ENCODE results near the gene WASL. TPM values are rescaled to one million over a fixed set of nuclear protein-coding genes. Genes with fewer than 3 reads are reported as not detected.

Gene WASL
- total and polyA plus RNA-seq, 2 of the 13 experiments (the other 11 are each of a cell fraction or from before 2014, with no cell fraction given), result 7.9 to 12.8 TPM

- TF ChIP-seq THAP8 (CRISPR knock-in tag; IDR thresholded peaks at IDR 0.05; ENCODE audit: borderline replicate concordance), result no peak; the same call in 1 of the 2 replicates
- TF ChIP-seq ZNF24 (IDR thresholded peaks at IDR 0.05), result peak; percentile 38; the same call in 1 of the 2 replicates
- TF ChIP-seq FOXP1 (IDR thresholded peaks at IDR 0.05), result no peak
- TF ChIP-seq FOXP1 (CRISPR knock-in tag; IDR thresholded peaks at IDR 0.05), result no peak
- TF ChIP-seq ZNF770 (CRISPR knock-in tag; IDR thresholded peaks at IDR 0.05), result peak; percentile 13; the same call in 1 of the 2 replicates
- TF ChIP-seq EP300 (IDR thresholded peaks at IDR 0.05; ENCODE audit: low read depth in 2 of 2, low read length in 2 of 2), result peak in 1 of 2 experiments; percentile 48; a peak in 1 of 4 replicates
- no peak for TF ChIP-seq EP300 (CRISPR knock-in tag; IDR thresholded peaks at IDR 0.05; ENCODE audit: borderline replicate concordance)
- peak; percentile 99 for TF ChIP-seq PRDM10 (CRISPR knock-in tag; IDR thresholded peaks at IDR 0.05; ENCODE audit: low read depth)
- peak; percentile 64; the same call in 1 of the 2 replicates for TF ChIP-seq NFKB2 (CRISPR knock-in tag; IDR thresholded peaks at IDR 0.05; ENCODE audit: borderline replicate concordance)
- no peak for TF ChIP-seq HMGA1 (CRISPR knock-in tag; conservative IDR thresholded peaks at IDR 0.05)
- peak; percentile 91 for TF ChIP-seq ZNF563 (CRISPR knock-in tag; IDR thresholded peaks at IDR 0.05)
- TF ChIP-seq ZFP37 (CRISPR knock-in tag; IDR thresholded peaks at IDR 0.05; ENCODE audit: borderline replicate concordance), result 0 out of 2 replicates have a peak, but pooled peaks have one; percentile 79
- peak; percentile 55; the same call in 1 of the 2 replicates for TF ChIP-seq ZNF644 (CRISPR knock-in tag; IDR thresholded peaks at IDR 0.05; ENCODE audit: low read depth)
- peak; percentile 96 for TF ChIP-seq BHLHE40 (IDR thresholded peaks at IDR 0.05; ENCODE audit: low read length)
- peak; percentile 51 for TF ChIP-seq ERF (CRISPR knock-in tag; IDR thresholded peaks at IDR 0.05)
- TF ChIP-seq NPAS2 (CRISPR knock-in tag; IDR thresholded peaks at IDR 0.05; ENCODE audit: borderline replicate concordance), result no peak
- TF ChIP-seq ZNF275 (CRISPR knock-in tag; IDR thresholded peaks at IDR 0.05; ENCODE audit: borderline replicate concordance), result peak; percentile 80; the same call in 1 of the 2 replicates
- TF ChIP-seq DNMT3B (CRISPR knock-in tag; conservative IDR thresholded peaks at IDR 0.05), result 0 out of 2 replicates have a peak, but pooled peaks have one; percentile 45
- TF ChIP-seq ZNF580 (CRISPR knock-in tag; IDR thresholded peaks at IDR 0.05; ENCODE audit: borderline replicate concordance, low read depth), result no peak; the same call in 1 of the 2 replicates
- no peak; the same call in none of the 2 replicates for TF ChIP-seq TMF1 (CRISPR knock-in tag; IDR thresholded peaks at IDR 0.05; ENCODE audit: low read depth)
- TF ChIP-seq MIER3 (CRISPR knock-in tag; IDR thresholded peaks at IDR 0.05; ENCODE audit: borderline replicate concordance), result no peak
- TF ChIP-seq RBFOX2 (IDR thresholded peaks at IDR 0.05; ENCODE audit: low read depth, low read length), result peak; percentile 93
These were observed at the start of gene WASL (continued) for GRCh38 chr7:123748734-123749536.
